D721Med (cell line): Measurements from ENCODE around the gene NECTIN1.

Experiments
- DNase-seq: peaks from one replicate; pipeline ENCODE4 v3.0.0; 2011; ENCODE audit warnings: low spot score; ENCODE audit not compliant: insufficient read length
- FAIRE-seq: peaks from 2 replicates; lab custom pipeline; 2011; peaks lifted over from hg19 to GRCh38; lab: Jason Lieb, UNC
- CTCF ChIP-seq: IDR thresholded peaks from 2 replicates; pipeline ENCODE4 v1.5.1; 2012; ENCODE audit warnings: mild to moderate bottlenecking, control low read depth; ENCODE audit not compliant: insufficient read depth; ENCODE audit errors: missing control alignments

The NECTIN1 gene

GRCh38 chr11:119651802-119652584, 77.0 kb downstream of the NECTIN1 start:
- no peak for TF ChIP-seq CTCF
- FAIRE-seq, result no peak
- DNase-seq, result no peak

DNA sequence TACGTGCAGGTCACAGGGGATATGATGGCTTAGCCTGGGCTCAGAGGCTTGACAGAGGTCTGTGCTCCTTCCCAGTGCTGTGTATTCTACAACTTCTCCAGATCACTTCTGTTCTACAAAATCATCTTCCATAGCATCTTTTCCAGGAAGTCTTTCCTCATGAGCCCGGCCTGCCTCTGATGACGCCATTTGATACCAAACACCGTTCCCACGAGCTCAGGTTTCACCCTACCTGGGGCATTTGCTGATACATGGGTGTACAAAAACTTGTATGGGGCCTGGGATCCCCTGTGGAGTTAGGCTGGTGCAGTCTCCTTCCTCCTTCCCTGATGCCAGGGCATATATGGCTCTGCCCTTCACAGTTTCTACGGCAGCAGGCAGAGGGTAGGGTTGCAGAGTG, 78.7 kb downstream of the NECTIN1 start:
- TF ChIP-seq CTCF, result no peak
- no peak for FAIRE-seq
- DNase-seq, result no peak

DNA sequence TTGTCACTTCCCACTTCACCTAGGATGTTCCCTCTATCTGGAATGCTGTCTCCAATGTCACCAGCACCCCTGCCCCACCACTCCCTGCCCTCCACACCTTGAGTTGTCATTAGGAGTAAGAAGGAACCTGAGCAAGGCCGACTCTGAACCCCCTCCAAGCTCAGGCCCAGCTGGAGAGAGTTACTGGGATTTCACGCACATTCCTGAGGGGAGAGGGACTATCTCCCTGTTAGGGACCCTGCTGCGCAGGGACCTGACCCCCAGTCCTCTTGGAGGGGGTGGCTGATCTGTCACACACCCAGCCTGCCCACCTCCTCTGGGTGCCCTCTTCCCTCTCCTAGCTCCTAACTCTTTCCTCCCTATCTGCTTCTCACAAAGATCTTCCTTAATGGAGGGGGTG, 81.7 kb downstream of the NECTIN1 start:
- no peak for FAIRE-seq
- TF ChIP-seq CTCF, result no peak
- no peak for DNase-seq

- FAIRE-seq (no peak), DNase-seq (no peak)
- TF ChIP-seq CTCF, result no peak
Observed at GRCh38 chr11:119645018-119645417, 84.0 kb downstream of the NECTIN1 start.

DNA sequence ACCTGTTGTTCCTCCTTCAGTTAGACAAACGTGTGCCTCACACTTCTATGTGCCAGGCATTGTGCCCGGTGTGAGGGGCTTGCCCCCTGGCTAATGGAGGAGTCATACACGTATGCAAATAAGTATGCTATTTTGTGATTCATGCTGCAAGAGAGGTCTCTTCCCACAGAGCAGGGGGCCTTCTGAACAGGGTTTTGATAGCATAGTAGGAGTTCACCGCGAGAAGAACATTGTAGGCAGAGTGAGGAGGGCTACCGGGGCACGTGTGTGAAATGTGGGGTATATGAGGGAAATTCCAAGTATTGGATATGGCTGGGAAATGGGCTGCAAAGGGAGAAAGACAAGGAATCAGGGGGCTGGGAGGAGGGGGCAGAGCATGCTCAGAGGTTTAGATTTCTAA, 84.5 kb downstream of the NECTIN1 start:
- no peak for TF ChIP-seq CTCF
- FAIRE-seq (no peak), DNase-seq (no peak)

- FAIRE-seq, result no peak
- no peak for TF ChIP-seq CTCF
- no peak for DNase-seq
Observed at GRCh38 chr11:119643876-119644225, 85.1 kb downstream of the NECTIN1 start.

DNA sequence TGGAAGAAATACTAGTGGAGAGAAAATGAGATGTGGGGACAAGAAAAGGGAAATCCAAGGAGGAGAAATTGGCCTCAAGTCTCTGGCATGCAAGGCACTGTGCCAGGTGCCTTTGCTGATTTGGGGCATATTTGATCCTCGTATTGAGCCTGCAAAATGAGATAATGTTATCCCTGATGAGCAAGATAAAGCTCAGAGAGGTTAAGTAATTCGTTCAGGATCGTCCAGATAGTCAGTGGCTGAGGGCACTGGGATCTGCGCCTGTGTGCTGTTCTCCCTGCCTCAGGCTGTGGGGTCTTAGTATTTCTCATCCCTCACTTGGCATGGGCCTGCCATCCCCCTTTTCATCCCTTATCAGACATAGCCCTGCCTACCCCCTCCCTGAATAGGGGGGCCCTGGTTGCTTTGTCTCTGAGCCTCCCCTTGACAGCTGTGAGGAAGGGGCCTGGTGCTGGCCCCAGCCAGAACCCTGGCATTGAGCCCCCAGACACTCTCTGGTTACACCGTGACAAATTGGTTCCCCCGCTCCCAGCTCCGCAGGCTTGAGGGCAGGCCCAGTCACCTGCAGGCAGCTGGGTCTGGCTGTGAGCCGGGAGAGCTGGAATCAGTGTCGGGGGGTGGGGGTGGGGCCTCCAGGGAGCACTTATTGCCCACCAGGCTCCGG, 85.7 kb downstream of the NECTIN1 start:
- FAIRE-seq, result no peak
- TF ChIP-seq CTCF, result no peak
- DNase-seq, result no peak
